NCI-H526 (cell line): ENCODE data around the gene RTL10.
"Not testable (repeated sequence)": the region's sequence is repeated elsewhere in the genome, so short reads cannot be mapped to it uniquely, and the experiment has no call there.

ENCODE experiments used
- DNase-seq, 2 experiments: peaks; one replicate each; lab custom pipeline; 2025; lab: John Stamatoyannopoulos, UW

Gene RTL10

GRCh38 chr22:19888131-19888746, 33.6 kb upstream of the RTL10 start:
- no peak for DNase-seq

GRCh38 chr22:19887256-19887985, 32.7 kb upstream of the RTL10 start:
- DNase-seq, result no peak

- no peak for DNase-seq
Observed at GRCh38 chr22:19886605-19887255, 32.1 kb upstream of the RTL10 start.

- no peak for DNase-seq
Observed at GRCh38 chr22:19885841-19886592, 31.3 kb upstream of the RTL10 start.

GRCh38 chr22:19884954-19885751, 30.5 kb upstream of the RTL10 start:
- no peak for DNase-seq

- no peak for DNase-seq
Observed at GRCh38 chr22:19884161-19884953, 29.7 kb upstream of the RTL10 start.

GRCh38 chr22:19883446-19883845, 28.8 kb upstream of the RTL10 start:
- not testable (repeated sequence) for DNase-seq

- DNase-seq, result no peak
Observed at GRCh38 chr22:19882446-19883381, 28.0 kb upstream of the RTL10 start.

- no peak for DNase-seq
Observed at GRCh38 chr22:19880786-19881569, 26.3 kb upstream of the RTL10 start.

GRCh38 chr22:19879992-19880785, 25.5 kb upstream of the RTL10 start:
- DNase-seq, result no peak

- DNase-seq, result no peak
Observed at GRCh38 chr22:19879643-19879991, 24.9 kb upstream of the RTL10 start.

GRCh38 chr22:19879246-19879570, 24.5 kb upstream of the RTL10 start:
- DNase-seq, result no peak

GRCh38 chr22:19878461-19879245, 24.0 kb upstream of the RTL10 start:
- DNase-seq, result no peak

GRCh38 chr22:19877626-19878339, 23.1 kb upstream of the RTL10 start:
- DNase-seq, result no peak

GRCh38 chr22:19876941-19877625, 22.4 kb upstream of the RTL10 start:
- no peak for DNase-seq

- DNase-seq, result no peak
Observed at GRCh38 chr22:19876314-19876940, 21.8 kb upstream of the RTL10 start.
